Measurements from ENCODE around the gene PLEKHN1. TPM values are rescaled to one million over a fixed set of nuclear protein-coding genes. Genes with fewer than 3 reads are reported as not detected.
"Not testable (repeated sequence)": the region's sequence is repeated elsewhere in the genome, so short reads cannot be mapped to it uniquely, and the experiment has no call there.

PLEKHN1 gene
- polyA plus RNA-seq, 3 donors: 0.20 to 0.47 (median 0.40) TPM

DNA sequence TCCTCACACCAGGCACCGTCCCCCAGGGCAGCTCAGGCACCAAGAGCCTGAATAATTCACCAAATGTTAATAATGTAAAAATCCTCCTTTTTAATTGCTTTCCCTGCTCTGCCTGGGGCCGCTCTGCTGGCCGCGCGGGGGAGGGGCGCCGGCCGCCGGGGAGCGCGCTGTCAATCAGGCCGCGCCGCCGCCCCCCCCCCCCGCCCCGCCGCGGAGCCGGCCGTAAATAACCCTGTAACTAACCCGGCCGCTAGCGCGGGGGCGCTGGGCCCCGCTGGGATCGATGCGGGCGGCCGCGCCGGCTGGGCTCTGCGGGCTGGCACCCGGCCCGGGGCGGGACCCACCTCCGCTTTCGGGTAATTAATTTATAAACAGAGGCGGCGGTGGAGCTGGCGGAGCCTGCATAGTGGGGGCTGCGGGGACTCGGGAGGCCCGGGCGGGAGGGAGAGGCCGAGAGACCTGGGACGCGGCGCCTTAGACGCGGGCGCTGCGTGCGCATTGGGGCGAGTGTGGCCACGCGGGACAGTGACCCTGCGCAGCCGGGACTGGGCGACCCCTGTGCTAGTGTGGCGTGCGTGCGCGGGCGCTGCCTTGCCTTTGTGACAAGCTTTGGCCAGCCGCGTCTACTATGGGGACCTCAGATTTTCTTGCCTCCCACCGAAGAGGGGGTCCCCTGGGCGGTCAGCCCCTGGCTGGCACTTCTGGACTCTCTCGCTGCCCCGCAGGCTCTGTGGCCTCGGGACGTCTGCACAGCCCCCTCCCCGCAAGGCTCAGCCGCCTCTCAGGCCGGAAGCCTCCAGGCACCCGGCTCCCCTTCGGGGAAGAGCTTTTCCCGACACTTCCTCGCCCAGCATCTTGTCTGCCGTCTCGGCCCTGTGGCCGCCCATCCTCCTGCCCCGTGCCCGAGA is 25.9 kb upstream of the PLEKHN1 start:
- peak in 5 of 11 donors; percentile 81 to 87 (median 83) for DNase-seq (ENCODE audit: extremely low read depth in 1 of 11, low read depth in 9 of 11, low spot score in 4 of 11)

DNA sequence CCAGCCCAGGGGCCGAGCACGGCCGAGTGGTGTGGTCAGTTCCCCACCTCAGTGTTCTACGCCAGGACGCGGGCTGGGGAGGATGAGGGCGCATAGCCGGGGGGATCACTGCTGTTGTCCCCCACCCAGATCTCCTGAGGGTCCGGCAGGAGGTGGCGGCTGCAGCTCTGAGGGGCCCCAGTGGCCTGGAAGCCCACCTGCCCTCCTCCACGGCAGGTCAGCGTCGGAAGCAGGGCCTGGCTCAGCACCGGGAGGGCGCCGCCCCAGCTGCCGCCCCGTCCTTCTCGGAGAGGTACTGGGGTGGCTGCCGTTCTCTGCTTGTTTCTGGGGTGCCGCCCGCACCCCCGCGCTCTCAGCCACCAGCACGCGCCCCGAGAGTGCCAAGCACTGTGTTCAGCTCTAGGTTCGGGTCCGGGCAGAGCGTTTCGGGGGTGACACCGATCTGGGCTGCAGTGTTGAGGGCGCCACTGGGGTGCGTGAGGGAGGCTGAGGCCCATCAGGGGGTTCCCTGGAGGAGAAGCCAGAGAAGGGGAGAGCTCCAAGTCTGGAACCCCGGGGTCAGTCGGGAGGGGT is 25.2 kb upstream of the PLEKHN1 start:
- DNase-seq (ENCODE audit: extremely low read depth in 1 of 11, low read depth in 9 of 11, low spot score in 4 of 11): no peak

DNA sequence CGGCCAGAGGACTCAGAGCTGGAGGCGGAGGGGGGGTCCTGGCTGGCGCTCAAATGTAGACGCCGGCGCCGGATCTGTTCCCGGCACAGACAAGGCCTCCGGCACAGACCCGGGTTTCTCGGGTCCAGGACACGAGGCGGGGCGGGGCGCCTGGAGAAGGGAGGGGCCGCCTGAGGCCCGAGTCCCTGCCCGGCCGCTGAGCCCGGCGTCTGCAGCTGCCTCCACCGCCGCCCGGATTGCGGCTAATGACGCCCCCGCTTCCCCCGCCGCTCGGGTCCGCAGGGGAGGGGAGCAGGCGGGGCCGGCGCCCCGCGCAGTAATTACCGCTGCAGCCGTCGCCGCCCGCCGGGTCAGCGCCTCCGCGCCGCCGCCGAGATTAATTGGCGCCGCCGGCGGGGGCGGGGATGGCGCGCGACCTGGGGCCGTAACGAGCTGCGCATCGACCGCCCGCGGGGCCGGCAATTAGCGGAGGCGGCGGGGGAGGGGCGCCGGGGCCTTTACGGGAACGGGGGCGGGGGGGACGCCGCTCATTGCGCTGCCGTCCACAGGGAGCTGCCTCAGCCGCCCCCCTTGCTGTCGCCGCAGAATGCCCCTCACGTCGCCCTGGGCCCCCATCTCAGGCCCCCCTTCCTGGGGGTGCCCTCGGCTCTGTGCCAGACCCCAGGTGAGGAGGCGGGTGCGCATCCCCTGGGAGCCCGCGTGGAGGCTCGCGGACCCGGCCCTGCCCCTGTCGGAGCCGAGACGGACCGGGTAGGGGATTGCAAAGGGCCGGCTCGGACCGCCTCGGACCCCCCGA is 24.5 kb upstream of the PLEKHN1 start:
- peak in 8 of 11 donors; percentile 72 to 87 (median 80) for DNase-seq (ENCODE audit: extremely low read depth in 1 of 11, low read depth in 9 of 11, low spot score in 4 of 11)

DNA sequence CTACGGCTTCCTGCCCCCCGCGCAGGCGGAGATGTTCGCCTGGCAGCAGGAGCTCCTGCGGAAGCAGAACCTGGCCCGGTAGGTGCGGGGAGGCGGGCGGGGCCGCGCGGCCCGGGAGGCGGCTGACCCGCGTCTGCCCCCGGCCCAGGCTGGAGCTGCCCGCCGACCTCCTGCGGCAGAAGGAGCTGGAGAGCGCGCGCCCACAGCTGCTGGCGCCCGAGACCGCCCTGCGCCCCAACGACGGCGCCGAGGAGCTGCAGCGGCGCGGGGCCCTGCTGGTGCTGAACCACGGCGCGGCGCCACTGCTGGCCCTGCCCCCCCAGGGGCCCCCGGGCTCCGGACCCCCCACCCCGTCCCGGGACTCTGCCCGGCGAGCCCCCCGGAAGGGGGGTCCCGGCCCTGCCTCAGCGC is 23.9 kb upstream of the PLEKHN1 start:
- no peak for DNase-seq (ENCODE audit: extremely low read depth in 1 of 11, low read depth in 9 of 11, low spot score in 4 of 11)

DNA sequence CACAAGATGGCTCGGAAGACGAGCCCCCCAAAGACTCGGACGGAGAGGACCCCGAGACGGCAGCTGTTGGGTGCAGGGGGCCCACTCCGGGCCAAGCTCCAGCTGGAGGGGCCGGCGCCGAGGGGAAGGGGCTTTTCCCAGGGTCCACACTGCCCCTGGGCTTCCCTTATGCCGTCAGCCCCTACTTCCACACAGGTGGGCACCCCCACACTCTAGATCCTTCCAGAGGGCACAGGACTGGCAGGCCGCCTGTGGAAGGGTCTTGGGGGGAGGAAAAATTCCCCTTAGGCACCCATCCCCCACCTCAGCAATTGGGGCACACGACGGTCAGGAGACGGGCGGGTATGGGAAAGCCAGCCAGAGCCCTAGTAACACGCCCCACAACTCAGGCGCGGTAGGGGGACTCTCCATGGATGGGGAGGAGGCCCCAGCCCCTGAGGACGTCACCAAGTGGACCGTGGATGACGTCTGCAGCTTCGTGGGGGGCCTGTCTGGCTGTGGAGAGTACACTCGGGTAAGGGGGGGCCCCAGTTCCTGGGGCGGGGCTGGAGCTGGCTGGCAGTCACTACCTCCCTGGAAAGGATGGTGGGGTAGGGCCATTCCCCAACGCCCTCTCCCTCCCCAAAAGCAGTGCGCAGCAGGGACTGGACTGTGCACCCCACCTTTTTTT is 23.3 kb upstream of the PLEKHN1 start:
- DNase-seq (ENCODE audit: extremely low read depth in 1 of 11, low read depth in 9 of 11, low spot score in 4 of 11): no peak

DNA sequence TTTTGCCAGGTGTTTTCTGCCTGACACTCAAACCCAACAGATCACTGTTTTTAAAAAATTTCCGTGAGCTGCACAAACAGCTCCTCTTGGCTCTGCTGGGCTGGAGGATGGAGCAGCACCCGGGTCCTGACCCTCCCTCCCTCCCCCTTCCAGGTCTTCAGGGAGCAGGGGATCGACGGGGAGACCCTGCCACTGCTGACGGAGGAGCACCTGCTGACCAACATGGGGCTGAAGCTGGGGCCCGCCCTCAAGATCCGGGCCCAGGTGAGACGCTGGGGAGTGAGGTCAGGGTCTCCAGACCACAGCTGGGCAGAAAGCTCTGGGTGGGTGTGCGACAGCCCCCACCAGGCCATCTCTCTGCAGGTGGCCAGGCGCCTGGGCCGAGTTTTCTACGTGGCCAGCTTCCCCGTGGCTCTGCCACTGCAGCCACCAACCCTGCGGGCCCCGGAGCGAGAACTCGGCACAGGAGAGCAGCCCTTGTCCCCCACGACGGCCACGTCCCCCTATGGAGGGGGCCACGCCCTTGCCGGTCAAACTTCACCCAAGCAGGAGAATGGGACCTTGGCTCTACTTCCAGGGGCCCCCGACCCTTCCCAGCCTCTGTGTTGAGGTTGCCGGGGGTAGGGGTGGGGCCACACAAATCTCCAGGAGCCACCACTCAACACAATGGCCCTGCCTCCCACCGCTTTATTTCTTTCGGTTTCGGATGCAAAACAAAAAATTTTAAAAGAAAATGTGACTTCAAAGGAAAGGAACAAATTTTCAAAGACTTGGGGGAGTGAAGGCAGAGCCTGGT is 22.5 kb upstream of the PLEKHN1 start:
- DNase-seq (ENCODE audit: extremely low read depth in 1 of 11, low read depth in 9 of 11, low spot score in 4 of 11): no peak

DNA sequence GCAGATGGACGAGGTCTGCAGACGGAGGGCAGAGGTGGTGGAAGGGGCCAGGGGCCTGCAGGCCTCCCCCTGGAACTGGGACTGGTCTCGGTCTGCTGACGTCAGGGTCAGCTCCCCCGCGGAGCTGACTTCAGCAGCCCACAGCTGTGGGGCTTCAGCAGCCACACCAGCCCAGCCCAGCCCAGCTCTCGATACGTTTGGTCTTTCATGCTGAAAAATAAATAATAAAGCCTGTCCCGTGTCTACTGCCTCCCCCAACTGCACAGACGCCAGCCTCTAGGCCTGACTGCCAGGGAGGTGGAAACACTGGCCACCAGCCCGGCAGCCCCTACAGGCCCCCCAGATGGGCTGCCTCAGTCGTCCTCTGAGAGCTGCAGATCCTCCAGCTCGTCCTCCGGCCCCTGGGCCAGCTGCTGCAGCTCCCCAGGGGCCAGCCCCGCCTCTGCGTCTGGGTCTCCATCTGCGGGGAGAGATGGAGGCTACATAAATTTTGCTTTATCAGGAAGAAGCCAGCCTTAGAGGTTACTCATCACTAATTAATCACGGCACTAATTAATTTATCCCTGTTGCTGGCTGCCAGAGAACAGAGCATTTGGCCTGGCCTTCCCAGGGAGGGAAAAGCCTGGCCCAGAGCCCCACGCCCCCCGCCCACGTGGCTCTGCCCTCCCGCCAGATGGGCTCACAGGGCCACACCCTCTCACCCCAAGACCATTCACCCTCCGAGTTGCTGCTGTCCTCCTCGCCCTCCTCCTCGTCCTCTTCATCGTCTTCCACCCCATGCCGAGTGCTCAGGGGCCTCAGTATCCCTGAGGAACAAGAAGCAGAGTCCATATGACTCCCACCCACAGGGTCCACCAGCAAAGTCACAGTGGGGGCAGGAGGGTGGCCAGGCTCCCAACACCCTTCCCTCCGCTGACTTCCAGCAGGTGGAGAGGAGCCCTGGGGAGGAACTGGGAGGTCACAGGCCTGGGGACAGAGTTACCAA is 21.6 kb upstream of the PLEKHN1 start:
- peak in 8 of 11 donors; percentile 82 to 92 (median 86) for DNase-seq (ENCODE audit: extremely low read depth in 1 of 11, low read depth in 9 of 11, low spot score in 4 of 11)

DNA sequence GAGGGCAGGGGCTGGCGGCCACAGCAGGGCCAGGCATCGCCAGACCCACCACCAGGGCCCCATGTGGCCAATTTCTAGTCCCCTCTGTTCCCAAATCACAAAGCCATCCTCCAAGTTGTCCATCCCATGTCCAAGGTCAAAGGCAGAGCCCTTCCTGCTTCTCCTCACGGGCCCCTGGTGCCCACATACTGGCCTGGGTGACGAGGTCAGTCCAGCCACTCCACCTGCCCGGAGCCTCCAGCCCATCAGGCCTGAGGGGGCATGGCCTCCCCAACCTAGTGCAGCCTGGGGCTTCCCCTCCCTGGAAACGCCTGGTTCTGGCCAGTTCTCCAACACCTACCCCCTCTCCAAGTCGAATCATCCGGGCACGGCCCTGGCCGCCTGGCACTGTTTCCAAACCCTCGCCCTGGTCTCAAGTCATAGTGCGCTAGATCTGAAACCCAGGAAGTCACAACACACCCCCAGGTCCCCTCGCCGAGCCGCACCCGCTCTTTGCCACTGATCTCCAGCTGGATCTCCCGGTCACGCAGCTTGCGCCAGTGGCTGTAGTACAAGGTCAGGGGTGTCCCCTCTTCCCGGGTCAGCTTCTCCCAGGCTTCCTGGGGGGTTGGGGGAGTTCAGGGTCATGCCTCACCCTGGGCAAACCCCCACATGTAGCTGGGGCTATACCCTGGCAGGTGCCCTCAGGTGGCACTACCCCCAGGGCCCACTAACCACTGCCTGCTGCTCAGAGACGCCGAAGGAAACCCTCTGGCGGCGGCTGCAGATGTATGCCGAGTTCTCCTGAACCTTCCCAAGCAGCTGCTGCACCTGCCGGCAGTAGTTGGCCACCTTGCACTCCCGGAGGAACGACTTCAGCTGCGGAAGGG is 20.4 kb upstream of the PLEKHN1 start:
- no peak for DNase-seq (ENCODE audit: extremely low read depth in 1 of 11, low read depth in 9 of 11, low spot score in 4 of 11)

DNA sequence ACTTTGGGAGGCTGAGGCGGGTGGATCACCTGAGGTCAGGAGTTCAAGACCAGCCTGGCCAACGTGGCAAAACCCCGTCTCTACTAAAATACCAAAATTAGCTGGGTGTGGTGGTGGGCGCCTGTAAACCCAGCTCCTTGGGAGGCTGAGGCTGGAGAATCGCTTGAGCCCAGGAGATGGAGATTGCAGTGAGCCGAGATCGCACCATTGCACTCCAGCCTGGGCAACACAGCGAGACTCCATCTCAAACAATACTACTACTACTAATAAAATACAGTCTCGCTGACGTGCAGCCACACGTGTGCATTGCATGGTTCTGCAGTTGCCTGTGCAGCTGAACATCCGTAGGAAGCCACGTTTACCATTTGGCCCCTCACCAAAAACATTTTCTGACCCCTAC is 19.5 kb upstream of the PLEKHN1 start:
- not testable (repeated sequence) for DNase-seq (ENCODE audit: extremely low read depth in 1 of 11, low read depth in 9 of 11, low spot score in 4 of 11)

DNA sequence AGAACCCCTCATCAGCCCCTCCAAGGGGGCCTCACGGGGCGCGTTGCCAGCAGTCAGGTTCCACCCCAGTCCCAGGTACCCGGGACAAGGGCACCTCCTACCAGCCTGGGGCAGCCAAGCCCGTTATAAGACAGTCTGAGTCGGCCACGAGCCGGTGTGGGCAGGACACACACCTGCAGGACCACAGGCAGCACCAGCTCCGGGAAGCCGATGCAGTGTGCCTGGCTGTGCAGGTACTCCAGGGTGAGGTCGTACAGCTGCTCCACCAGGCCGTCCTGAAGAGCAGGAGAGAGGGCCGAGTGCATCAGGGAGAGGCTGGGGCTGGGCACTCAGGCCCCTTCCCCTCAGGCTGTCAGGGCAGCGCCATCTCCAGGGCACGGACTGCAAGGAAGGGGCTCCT is 18.3 kb upstream of the PLEKHN1 start:
- no peak for DNase-seq (ENCODE audit: extremely low read depth in 1 of 11, low read depth in 9 of 11, low spot score in 4 of 11)

DNA sequence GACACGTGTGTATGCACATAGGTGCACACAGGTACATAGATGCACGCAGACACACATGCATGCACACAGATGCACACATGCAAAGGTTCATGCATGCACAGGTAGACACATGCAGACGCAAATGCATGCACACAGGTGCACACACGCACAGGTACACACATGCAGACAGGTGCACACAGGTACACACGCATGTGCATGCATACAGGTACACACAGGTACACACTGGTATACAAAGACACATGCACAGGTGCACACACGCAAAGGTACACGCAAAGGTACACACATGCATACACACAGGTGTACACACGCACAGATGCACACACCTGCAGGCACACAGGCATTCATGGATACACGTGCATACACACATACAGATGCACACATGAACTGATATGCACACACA is 16.0 kb upstream of the PLEKHN1 start:
- DNase-seq (ENCODE audit: extremely low read depth in 1 of 11, low read depth in 9 of 11, low spot score in 4 of 11): no peak

DNA sequence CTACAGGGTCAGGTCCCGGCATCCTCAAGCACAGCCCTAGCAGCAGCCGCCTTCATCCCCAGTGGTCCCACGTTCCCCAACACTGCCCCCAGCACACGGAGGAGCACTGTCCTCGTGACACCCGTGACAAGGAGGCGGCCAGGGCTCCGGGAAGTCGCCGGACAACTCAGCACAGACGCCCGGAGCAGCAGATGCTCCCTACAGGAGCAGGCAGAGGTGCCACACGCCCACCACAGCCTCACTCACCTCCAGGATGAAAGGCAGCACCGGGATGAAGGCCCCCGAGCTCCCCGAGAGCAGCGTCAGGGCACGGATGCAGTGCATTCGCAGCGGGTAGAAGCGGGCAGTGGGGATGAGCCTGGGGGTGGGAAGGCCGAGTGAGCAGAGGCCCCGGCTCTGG is 15.4 kb upstream of the PLEKHN1 start:
- no peak for DNase-seq (ENCODE audit: extremely low read depth in 1 of 11, low read depth in 9 of 11, low spot score in 4 of 11)

DNA sequence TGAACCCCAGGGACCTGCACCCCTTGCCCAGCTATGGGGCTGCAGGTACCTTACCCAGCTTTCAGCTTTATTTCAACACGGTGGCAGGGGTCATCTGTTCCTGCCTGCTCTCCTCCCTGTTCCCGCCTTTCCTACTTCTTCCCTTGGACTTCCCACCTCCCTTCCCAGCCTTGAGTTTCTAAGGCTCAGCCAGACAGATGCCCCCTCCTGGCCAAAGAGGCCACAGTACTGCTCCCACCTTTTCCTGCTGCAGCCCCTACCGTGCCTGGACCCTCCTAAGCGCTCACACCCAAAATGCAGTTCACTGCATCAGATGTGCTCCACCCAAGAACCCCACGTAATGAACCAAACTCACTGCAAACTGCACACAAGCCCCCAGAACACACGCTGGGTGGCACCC is 14.9 kb upstream of the PLEKHN1 start:
- DNase-seq (ENCODE audit: extremely low read depth in 1 of 11, low read depth in 9 of 11, low spot score in 4 of 11): no peak

DNA sequence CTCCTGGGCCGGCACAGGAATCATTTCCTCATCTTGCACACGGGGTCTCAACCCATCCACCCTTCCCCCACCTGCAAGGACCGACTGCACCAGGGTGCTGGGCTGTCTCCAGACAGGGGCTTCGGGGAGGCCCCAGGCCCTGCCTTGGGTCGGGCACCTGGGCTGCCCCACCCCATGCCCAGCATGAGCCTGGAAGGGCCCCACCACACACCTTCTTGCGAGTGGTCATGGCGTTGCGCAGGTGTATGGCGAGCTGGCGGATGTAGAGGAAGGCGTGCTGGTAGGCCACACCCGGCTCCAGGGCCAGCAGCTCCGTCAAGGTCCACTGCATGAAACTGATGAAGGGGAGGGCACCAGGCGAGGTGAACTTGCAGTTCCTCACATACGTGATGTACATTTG is 14.1 kb upstream of the PLEKHN1 start:
- no peak for DNase-seq (ENCODE audit: extremely low read depth in 1 of 11, low read depth in 9 of 11, low spot score in 4 of 11)

DNA sequence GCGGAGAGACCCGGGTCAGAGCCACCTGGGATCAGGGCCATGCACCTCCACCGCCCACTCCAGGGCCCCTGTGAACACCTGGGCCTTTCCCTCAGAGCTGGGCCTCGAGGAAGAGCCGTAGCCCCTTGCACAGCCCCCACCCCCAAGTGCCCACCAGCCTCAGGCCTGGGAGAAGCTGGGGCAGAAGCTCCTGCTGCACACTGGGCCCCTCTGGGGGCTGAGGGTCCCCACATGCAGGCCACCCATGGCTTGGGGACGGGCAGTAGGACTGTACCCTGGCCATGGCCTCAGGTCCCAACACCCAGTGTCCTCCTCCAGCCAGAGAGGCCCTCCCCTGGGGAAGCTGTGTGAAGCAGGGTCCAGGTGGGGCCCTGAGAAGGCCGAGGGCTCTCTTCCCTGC is 13.7 kb upstream of the PLEKHN1 start:
- DNase-seq (ENCODE audit: extremely low read depth in 1 of 11, low read depth in 9 of 11, low spot score in 4 of 11): no peak

DNA sequence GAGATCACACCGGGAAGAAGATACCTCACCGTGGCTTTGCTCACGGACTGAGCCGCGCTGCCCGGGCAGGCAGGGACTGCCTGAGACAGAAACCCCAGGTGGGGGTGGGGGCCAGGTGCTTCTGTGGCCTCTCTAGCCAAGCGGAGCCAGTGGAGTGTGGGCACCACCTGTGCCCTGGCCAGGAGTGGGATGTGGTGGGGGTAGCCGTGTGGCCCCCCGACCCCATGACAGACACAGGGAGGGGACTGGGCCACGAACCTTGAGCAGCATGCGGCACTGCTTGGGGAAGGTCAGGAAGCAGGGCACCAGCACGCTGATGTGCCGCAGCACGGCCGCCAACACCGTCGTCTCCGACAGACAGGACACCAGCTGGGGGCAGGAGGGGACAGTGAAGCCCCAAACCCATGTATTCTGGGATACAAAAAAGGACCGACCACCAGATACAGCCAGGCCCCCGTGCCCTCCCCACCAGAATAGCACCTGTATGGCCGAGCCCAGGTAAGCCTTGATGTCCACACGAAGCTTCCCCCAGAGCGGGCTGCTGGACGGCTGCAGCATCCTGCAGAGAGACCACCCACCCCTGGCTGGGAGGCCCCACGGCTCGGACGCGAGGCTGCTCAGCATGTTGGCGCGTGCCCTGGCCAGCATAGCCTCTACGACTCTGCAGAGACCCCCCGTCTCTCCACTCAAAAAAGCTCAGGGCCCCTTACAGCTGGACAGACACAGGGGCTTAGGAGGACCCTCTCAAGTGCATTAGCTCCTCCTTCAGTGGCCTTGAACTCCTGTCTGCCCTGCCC is 12.6 kb upstream of the PLEKHN1 start:
- DNase-seq (ENCODE audit: extremely low read depth in 1 of 11, low read depth in 9 of 11, low spot score in 4 of 11): no peak
